ENCODE data around the gene REM2.
A peak's percentile ranks its signal among the peaks of the same experiment; 100 is the strongest.

REM2 gene

GRCh38 chr14:22875748-22876319, 7.2 kb upstream of the REM2 start:
- Mint-ChIP-seq H3K27me3 (ENCODE audit: low read depth) (no peaks in the 10 kb centered on the region), H3K27ac (no peak overlapping the region), H3K4me1 (ENCODE audit: low read depth) (peaks cover 17% of the 10 kb centered on the region), H3K4me3 (no peak overlapping the region), H3K36me3 (ENCODE audit: low read depth) (peaks cover 51% of the 10 kb centered on the region), H3K9me3 (no peaks in the 10 kb centered on the region)
- no peak for DNase-seq (ENCODE audit: low spot score)

DNA sequence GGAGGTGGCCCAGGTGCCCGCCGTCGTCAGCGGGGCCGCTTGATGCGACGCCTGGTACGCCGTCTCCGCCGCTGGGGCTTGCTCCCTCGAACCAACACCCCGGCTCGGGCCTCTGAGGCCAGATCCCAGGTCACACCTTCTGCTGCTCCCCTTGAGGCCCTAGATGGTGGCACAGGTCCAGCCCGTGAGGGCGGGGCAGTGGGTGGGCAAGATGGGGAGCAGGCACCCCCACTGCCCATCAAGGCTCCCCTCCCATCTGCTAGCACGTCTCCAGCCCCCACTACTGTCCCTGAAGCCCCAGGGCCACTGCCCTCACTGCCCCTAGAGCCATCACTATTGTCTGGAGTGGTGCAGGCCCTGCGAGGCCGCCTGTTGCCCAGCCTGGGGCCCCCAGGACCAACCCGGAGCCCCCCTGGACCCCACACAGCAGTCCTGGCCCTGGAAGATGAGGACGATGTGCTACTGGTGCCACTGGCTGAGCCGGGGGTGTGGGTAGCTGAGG, 6.0 kb upstream of the REM2 start:
- H3K27ac Mint-ChIP-seq, result no peak overlapping the region

DNA sequence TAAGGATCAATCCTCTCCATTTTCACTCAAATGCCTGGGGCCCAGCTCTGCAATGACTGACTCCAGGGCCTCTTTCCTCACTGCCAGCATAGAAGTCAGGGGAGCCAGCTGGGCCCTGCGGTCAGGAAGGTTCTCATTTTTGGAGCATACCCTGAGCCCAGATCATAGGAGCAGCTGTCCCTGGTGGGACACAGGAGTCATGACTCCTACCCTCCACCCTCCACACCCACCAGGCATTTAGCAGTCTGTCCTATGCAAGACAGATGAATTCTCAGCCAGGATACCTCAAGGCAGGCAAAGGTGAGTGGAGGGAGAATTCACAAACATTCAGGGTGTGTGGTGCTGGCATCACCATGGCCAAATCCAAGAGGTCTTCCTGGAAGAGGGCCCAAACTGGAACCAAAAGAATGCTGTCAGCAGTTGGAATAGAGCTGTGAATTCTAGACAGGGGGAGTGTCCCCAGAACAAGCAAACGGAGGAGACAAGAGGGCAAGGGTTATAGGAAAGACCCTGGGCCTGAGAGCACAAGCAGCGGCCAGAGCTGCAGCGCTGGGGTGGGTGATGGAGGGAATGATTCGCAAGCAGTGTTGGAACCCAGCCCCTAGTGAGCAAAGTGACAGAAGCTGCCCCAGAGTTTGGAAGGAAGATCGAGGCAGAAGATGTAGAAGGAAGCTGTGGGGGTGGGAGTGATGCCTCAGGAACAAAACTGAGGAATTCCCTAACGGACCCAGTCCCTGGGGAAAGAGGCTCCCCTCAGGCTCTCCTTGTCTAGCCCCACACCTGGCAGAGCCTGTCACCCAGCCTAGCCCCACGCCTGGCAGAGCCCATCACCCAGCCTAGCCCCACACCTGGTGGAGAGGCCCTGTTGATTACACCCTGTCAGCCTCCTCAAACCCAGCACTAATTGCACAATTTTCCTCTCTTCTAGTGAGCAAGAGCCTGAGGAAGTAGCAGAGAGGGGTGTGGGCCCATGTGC, 4.5 kb upstream of the REM2 start:
- DNase-seq (ENCODE audit: low spot score), result no peak
- peaks cover 2% of the 10 kb centered on the region for H3K27me3 Mint-ChIP-seq (ENCODE audit: low read depth)
- no peak overlapping the region for H3K4me3 Mint-ChIP-seq
- no peak overlapping the region for H3K27ac Mint-ChIP-seq
- peaks cover 46% of the 10 kb centered on the region for H3K36me3 Mint-ChIP-seq (ENCODE audit: low read depth)
- peaks cover 7% of the 10 kb centered on the region for H3K4me1 Mint-ChIP-seq (ENCODE audit: low read depth)
- H3K9me3 Mint-ChIP-seq, result no peaks in the 10 kb centered on the region

More for the DNA sequence above, 6.0 kb upstream of the REM2 start:
- Mint-ChIP-seq H3K4me3 (no peak overlapping the region), H3K9me3 (no peaks in the 10 kb centered on the region), H3K36me3 (ENCODE audit: low read depth) (peaks cover 51% of the 10 kb centered on the region), H3K27me3 (ENCODE audit: low read depth) (no peaks in the 10 kb centered on the region), H3K4me1 (ENCODE audit: low read depth) (peaks cover 13% of the 10 kb centered on the region)
- no peak for DNase-seq (ENCODE audit: low spot score)

DNA sequence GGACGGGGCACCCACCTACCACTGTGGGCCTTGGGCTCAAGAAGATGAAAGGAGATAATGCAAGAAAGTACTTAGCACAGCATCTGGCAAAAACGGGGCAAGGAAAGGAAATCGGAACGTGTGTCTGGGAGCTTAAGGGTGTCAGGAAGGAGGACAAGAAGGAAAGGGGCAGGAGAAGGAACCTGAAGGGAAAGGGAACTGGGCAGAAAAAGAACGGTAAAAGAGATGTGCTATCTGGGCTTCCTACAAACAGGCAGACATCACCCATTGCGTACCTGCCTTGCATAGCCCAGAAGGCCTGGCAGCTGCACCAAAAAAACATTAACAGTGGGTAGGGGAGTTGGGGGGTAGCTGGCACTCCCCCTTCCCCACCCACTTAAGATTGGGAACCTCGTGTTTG, 958 bp upstream of the REM2 start:
- Mint-ChIP-seq H3K4me1 (ENCODE audit: low read depth) (peaks cover 8% of the 10 kb centered on the region), H3K27me3 (ENCODE audit: low read depth) (peaks cover 13% of the 10 kb centered on the region), H3K36me3 (ENCODE audit: low read depth) (peaks cover 23% of the 10 kb centered on the region), H3K27ac (peak overlapping the region; percentile 5), H3K4me3 (no peak overlapping the region), H3K9me3 (no peaks in the 10 kb centered on the region)
- DNase-seq (ENCODE audit: low spot score), result no peak

GRCh38 chr14:22882529-22883172, 371 bp upstream of the REM2 start:
- Mint-ChIP-seq H3K4me3 (no peak overlapping the region), H3K27ac (no peak overlapping the region), H3K36me3 (ENCODE audit: low read depth) (peaks cover 18% of the 10 kb centered on the region), H3K4me1 (ENCODE audit: low read depth) (peaks cover 13% of the 10 kb centered on the region), H3K9me3 (no peaks in the 10 kb centered on the region), H3K27me3 (ENCODE audit: low read depth) (peaks cover 14% of the 10 kb centered on the region)
- DNase-seq (ENCODE audit: low spot score), result no peak

GRCh38 chr14:22884076-22884737, 1.2 kb downstream of the REM2 start:
- Mint-ChIP-seq H3K27ac (no peak overlapping the region), H3K4me3 (no peak overlapping the region), H3K9me3 (no peaks in the 10 kb centered on the region), H3K27me3 (ENCODE audit: low read depth) (peaks cover 14% of the 10 kb centered on the region), H3K4me1 (ENCODE audit: low read depth) (peaks cover 19% of the 10 kb centered on the region), H3K36me3 (ENCODE audit: low read depth) (peaks cover 7% of the 10 kb centered on the region)
- DNase-seq (ENCODE audit: low spot score), result no peak

DNA sequence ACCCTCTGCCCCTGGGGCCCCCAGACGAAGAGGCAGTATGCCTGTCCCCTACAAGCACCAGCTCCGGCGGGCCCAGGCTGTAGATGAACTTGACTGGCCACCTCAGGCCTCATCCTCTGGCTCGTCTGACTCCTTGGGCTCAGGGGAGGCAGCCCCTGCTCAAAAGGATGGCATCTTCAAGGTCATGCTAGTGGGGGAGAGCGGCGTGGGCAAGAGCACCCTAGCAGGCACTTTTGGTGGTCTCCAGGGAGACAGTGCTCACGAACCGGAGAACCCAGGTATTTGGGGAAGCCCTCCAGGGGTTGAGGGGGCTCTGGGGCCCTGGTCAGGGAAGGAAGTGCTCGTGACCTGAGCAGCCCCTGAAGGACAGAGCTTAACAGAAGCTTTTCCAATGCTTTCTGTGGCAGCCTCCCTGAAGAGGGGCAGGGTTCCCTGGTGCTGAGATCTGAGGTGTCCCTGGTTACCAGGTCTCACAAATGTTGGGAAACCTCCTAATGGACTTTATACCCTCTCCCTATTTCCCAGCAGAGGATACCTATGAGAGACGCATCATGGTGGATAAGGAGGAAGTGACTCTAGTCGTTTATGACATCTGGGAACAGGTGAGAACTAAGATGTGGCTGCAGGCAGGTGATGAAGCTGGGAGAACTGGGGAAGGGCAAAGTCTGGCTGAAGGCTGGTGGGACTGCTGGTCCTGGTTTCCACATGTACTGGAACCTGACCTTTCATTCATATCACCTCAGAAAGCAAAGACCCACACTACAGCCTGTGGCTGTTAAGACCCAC, 1.9 kb downstream of the REM2 start:
- Mint-ChIP-seq H3K27ac (no peak overlapping the region), H3K27me3 (ENCODE audit: low read depth) (peaks cover 14% of the 10 kb centered on the region), H3K9me3 (no peaks in the 10 kb centered on the region), H3K4me3 (no peak overlapping the region), H3K4me1 (ENCODE audit: low read depth) (peaks cover 18% of the 10 kb centered on the region), H3K36me3 (ENCODE audit: low read depth) (peaks cover under 1% of the 10 kb centered on the region)
- no peak for DNase-seq (ENCODE audit: low spot score)

DNA sequence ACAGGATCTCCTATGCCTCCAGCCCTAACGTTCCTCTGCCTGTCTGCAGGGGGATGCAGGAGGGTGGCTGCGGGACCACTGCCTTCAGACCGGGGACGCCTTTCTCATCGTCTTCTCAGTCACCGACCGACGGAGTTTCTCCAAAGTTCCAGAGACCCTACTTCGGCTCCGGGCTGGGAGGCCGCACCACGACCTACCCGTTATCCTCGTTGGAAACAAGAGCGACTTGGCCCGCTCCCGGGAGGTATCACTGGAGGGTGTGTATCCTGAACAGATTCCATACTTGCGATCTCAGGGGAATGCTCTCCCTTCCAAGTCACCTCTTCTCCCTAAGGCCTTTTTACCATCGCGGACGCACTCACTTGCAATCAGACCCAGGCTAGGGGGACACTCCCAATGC, 3.0 kb downstream of the REM2 start:
- Mint-ChIP-seq H3K27me3 (ENCODE audit: low read depth) (peaks cover 14% of the 10 kb centered on the region), H3K27ac (peak overlapping the region; percentile 74), H3K4me3 (peak overlapping the region; percentile 69), H3K36me3 (ENCODE audit: low read depth) (peaks cover 3% of the 10 kb centered on the region), H3K4me1 (ENCODE audit: low read depth) (peaks cover 24% of the 10 kb centered on the region), H3K9me3 (no peaks in the 10 kb centered on the region)
- no peak for DNase-seq (ENCODE audit: low spot score)

DNA sequence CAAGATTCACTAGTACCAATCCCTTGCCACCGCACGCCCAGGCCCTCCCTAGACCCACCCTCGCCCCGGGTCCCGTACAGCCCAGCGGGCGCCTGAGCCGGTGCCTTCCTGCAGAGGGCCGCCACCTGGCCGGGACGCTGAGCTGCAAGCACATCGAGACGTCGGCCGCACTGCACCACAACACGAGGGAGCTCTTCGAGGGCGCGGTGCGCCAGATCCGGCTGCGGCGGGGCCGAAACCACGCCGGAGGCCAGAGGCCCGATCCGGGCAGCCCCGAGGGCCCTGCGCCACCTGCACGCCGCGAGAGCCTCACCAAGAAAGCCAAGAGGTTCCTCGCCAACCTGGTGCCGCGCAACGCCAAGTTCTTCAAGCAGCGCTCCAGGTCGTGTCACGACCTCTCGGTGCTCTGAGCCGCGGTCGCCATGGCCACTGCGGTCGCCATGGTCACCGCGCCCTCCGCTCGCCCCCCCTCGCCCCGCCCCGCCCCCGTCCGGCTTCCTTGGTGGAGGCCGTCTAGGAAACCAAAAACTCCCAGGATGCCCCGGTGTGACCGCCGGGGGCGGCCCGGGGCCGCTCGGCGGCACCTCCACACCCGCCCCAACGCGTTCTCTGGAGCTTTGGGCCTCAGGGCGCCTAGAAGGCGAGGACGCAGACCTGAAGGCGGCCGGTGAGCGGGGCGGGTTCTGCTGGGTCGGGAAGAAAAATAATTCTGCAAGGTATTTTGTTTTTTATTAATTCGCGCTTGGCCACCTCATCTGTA, 3.7 kb downstream of the REM2 start:
- Mint-ChIP-seq H3K27ac (peak overlapping the region; percentile 89), H3K27me3 (ENCODE audit: low read depth) (peaks cover 14% of the 10 kb centered on the region), H3K36me3 (ENCODE audit: low read depth) (peaks cover 3% of the 10 kb centered on the region), H3K4me3 (peak overlapping the region; percentile 93), H3K9me3 (no peaks in the 10 kb centered on the region), H3K4me1 (ENCODE audit: low read depth) (peaks cover 24% of the 10 kb centered on the region)
- DNase-seq (ENCODE audit: low spot score), result peak; percentile 69

- Mint-ChIP-seq H3K4me1 (ENCODE audit: low read depth) (peaks cover 24% of the 10 kb centered on the region), H3K9me3 (no peaks in the 10 kb centered on the region), H3K36me3 (ENCODE audit: low read depth) (peaks cover 3% of the 10 kb centered on the region), H3K27ac (peak overlapping the region; percentile 89), H3K4me3 (peak overlapping the region; percentile 93), H3K27me3 (ENCODE audit: low read depth) (peaks cover 14% of the 10 kb centered on the region)
- DNase-seq (ENCODE audit: low spot score), result peak; percentile 23
These were observed 4.4 kb downstream of the REM2 start for GRCh38 chr14:22887260-22887989.

DNA sequence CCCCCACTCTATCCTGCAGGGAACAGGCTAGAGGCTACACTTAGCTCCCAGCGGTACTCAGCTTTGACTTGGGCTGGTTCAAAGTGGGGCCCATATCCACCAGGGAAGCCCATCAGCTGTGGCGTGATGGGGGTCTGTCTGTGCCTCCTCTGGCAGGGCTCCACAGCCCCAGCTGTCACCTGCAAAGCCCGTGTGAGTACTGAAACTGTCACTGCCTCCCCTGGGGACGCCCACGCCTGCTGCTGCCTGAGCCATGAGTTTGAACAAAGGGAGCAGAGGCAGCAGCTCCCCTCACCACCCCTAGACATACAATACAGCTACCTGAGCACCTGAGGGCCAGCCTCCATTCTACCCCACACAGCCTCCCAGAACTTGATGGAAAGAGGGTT, 5.0 kb downstream of the REM2 start:
- peaks cover 14% of the 10 kb centered on the region for H3K27me3 Mint-ChIP-seq (ENCODE audit: low read depth)
- H3K4me1 Mint-ChIP-seq (ENCODE audit: low read depth), result peaks cover 24% of the 10 kb centered on the region
- no peaks in the 10 kb centered on the region for H3K9me3 Mint-ChIP-seq
- no peak overlapping the region for H3K27ac Mint-ChIP-seq
- H3K4me3 Mint-ChIP-seq, result peak overlapping the region; percentile 93
- DNase-seq (ENCODE audit: low spot score), result peak; percentile 24
- peaks cover 3% of the 10 kb centered on the region for H3K36me3 Mint-ChIP-seq (ENCODE audit: low read depth)

GRCh38 chr14:22888662-22889061, 5.6 kb downstream of the REM2 start:
- Mint-ChIP-seq H3K4me3 (no peak overlapping the region), H3K4me1 (ENCODE audit: low read depth) (peaks cover 24% of the 10 kb centered on the region), H3K27me3 (ENCODE audit: low read depth) (peaks cover 12% of the 10 kb centered on the region), H3K36me3 (ENCODE audit: low read depth) (peaks cover 3% of the 10 kb centered on the region), H3K27ac (no peak overlapping the region), H3K9me3 (no peaks in the 10 kb centered on the region)
- DNase-seq (ENCODE audit: low spot score), result no peak

Data from T-helper 2 cell treated with Interferon-gamma antibody and Interleukin-4, amounts not matched to agents 5 μg/mL and 100 μg/mL, for 36 hours (primary cell).